ENCODE data around the gene PURB. TPM values are rescaled to one million over a fixed set of nuclear protein-coding genes. Genes with fewer than 3 reads are reported as not detected.

The PURB gene
- polyA plus RNA-seq, 1 donor from 2014 or later: 14.7 TPM

DNA sequence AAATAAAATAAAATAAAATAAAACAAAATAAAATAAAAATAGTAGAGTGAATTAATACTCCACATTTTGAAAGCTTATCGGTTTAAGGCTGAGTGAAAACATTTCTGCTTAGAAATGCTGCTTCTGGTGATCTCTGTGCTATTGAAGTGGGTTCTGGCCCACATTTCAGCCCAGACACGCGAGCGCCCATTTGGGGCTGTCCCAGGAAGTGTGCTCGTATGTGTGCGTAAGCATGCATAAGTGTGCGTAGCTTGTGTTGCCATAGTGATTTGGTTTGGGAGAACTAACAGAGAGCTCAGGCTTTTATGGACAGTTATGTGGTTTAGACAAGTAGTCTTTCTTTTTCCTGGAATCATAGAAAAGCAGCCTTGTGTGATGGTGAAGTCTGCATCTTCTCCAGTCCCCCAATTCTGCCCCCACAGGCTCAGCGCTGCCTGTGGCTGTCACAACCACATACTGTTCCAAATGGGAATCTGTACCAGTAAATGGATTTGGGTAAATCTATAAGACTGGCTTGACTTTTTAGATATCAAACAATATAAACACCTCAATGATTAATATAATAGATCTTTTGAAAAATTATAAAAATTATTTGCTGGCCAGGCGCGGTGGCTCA lies 29.8 kb upstream of the PURB start:
- H2AFZ ChIP-seq (ENCODE audit: low read depth, low read length): no peak overlapping the region
- no peaks in the 10 kb centered on the region for H3K79me2 ChIP-seq (replicated peaks; ENCODE audit: insufficient read depth, low read length)
- no peaks in the 10 kb centered on the region for H3K27me3 ChIP-seq (ENCODE audit: insufficient read depth, low read depth, low read length)
- H3F3A ChIP-seq (ENCODE audit: insufficient read depth, low read length, poor library complexity, severe bottlenecking): no peaks in the 10 kb centered on the region
- no peaks in the 10 kb centered on the region for H4K20me1 ChIP-seq (ENCODE audit: insufficient read depth)
- no peak overlapping the region for H3K9ac ChIP-seq (ENCODE audit: low read length)
- H3K27ac ChIP-seq (ENCODE audit: low read length): no peak overlapping the region
- no peak overlapping the region for H3K4me3 ChIP-seq (ENCODE audit: low read length)
- no peak for TF ChIP-seq RAD21 (conservative IDR thresholded peaks at IDR 0.05)
- TF ChIP-seq SMC3 (conservative IDR thresholded peaks at IDR 0.05; ENCODE audit: poor library complexity): no peak
- TF ChIP-seq, protein P1, sequence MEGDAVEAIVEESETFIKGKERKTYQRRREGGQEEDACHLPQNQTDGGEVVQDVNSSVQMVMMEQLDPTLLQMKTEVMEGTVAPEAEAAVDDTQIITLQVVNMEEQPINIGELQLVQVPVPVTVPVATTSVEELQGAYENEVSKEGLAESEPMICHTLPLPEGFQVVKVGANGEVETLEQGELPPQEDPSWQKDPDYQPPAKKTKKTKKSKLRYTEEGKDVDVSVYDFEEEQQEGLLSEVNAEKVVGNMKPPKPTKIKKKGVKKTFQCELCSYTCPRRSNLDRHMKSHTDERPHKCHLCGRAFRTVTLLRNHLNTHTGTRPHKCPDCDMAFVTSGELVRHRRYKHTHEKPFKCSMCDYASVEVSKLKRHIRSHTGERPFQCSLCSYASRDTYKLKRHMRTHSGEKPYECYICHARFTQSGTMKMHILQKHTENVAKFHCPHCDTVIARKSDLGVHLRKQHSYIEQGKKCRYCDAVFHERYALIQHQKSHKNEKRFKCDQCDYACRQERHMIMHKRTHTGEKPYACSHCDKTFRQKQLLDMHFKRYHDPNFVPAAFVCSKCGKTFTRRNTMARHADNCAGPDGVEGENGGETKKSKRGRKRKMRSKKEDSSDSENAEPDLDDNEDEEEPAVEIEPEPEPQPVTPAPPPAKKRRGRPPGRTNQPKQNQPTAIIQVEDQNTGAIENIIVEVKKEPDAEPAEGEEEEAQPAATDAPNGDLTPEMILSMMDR (IDR thresholded peaks at IDR 0.05; ENCODE audit: poor library complexity, severe bottlenecking): no peak
- TF ChIP-seq MXI1 (conservative IDR thresholded peaks at IDR 0.05; ENCODE audit: poor library complexity, severe bottlenecking): no peak
- TF ChIP-seq EZH2 (IDR thresholded peaks at IDR 0.05; ENCODE audit: borderline replicate concordance, insufficient read depth, low read length, poor library complexity, severe bottlenecking): no peak
- no peak for TF ChIP-seq TAF1 (IDR thresholded peaks at IDR 0.05; ENCODE audit: low read depth)
- TF ChIP-seq, protein P2, sequence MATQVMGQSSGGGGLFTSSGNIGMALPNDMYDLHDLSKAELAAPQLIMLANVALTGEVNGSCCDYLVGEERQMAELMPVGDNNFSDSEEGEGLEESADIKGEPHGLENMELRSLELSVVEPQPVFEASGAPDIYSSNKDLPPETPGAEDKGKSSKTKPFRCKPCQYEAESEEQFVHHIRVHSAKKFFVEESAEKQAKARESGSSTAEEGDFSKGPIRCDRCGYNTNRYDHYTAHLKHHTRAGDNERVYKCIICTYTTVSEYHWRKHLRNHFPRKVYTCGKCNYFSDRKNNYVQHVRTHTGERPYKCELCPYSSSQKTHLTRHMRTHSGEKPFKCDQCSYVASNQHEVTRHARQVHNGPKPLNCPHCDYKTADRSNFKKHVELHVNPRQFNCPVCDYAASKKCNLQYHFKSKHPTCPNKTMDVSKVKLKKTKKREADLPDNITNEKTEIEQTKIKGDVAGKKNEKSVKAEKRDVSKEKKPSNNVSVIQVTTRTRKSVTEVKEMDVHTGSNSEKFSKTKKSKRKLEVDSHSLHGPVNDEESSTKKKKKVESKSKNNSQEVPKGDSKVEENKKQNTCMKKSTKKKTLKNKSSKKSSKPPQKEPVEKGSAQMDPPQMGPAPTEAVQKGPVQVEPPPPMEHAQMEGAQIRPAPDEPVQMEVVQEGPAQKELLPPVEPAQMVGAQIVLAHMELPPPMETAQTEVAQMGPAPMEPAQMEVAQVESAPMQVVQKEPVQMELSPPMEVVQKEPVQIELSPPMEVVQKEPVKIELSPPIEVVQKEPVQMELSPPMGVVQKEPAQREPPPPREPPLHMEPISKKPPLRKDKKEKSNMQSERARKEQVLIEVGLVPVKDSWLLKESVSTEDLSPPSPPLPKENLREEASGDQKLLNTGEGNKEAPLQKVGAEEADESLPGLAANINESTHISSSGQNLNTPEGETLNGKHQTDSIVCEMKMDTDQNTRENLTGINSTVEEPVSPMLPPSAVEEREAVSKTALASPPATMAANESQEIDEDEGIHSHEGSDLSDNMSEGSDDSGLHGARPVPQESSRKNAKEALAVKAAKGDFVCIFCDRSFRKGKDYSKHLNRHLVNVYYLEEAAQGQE (IDR thresholded peaks at IDR 0.05; ENCODE audit: borderline replicate concordance): no peak
- no peaks in the 10 kb centered on the region for H3K36me3 ChIP-seq (ENCODE audit: insufficient read depth, low read length)
- no peaks in the 10 kb centered on the region for H3K9me2 ChIP-seq (ENCODE audit: insufficient read depth, low read length)
- H3K4me2 ChIP-seq (ENCODE audit: low read length): no peak overlapping the region
- H3K9me3 ChIP-seq (ENCODE audit: low read length): no peaks in the 10 kb centered on the region

DNA sequence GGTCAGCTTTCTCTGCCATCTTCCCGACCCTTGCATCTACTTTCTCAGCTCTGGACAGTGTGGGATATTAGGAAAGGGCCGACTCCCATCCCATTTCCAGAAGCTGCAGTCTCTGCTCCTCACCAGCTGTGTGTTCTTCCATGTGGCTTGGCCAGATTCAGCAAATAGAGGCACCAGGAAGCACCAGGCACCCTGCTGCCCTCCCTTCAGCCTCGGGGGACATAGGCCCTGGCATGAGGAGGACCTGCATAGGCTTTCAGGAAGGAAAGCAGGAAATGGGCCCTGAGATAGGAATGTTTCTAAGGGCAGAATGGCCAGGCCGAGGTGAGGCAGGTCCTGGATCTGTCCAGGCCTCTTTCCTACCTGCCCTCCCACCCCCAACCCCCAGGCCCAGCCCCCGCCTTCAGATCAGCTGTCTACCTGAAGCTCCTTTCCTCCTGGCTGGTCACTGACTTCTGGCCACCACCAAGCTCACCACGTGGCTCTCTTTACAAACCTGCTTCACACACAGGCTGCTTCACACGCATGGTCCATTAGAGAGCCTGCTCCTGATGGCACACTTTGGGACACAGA lies 27.5 kb upstream of the PURB start:
- H3K9ac ChIP-seq (ENCODE audit: low read length): no peak overlapping the region
- no peaks in the 10 kb centered on the region for H4K20me1 ChIP-seq (ENCODE audit: insufficient read depth)
- no peak overlapping the region for H3K27ac ChIP-seq (ENCODE audit: low read length)
- no peak overlapping the region for H3K4me2 ChIP-seq (ENCODE audit: low read length)
- H3K9me3 ChIP-seq (ENCODE audit: low read length): no peaks in the 10 kb centered on the region
- no peak for TF ChIP-seq EP300 (conservative IDR thresholded peaks at IDR 0.05; ENCODE audit: poor library complexity, severe bottlenecking)
- no peak for TF ChIP-seq SMC3 (conservative IDR thresholded peaks at IDR 0.05; ENCODE audit: poor library complexity)
- no peak for TF ChIP-seq EZH2 (IDR thresholded peaks at IDR 0.05; ENCODE audit: borderline replicate concordance, insufficient read depth, low read length, poor library complexity, severe bottlenecking)
- no peaks in the 10 kb centered on the region for H3F3A ChIP-seq (ENCODE audit: insufficient read depth, low read length, poor library complexity, severe bottlenecking)
- H2AFZ ChIP-seq (ENCODE audit: low read depth, low read length): no peak overlapping the region
- H3K27me3 ChIP-seq (ENCODE audit: insufficient read depth, low read depth, low read length): no peaks in the 10 kb centered on the region
- no peaks in the 10 kb centered on the region for H3K79me2 ChIP-seq (replicated peaks; ENCODE audit: insufficient read depth, low read length)
- H3K36me3 ChIP-seq (ENCODE audit: insufficient read depth, low read length): no peaks in the 10 kb centered on the region
- H3K9me2 ChIP-seq (ENCODE audit: insufficient read depth, low read length): no peaks in the 10 kb centered on the region
- H3K4me3 ChIP-seq (ENCODE audit: low read length): no peak overlapping the region

Measured in neural cell (in vitro differentiated cells).